DOHH2 (cell line): ENCODE results near the gene PATZ1.

Source experiments
- H3F3A ChIP-seq: fragments of 200-600 bp; sonication (generic), shearing (Covaris generic); 2 replicates; pipeline ENCODE4 v1.6.0; 2016; ENCODE audit warnings: antibody characterized with exemption, mild to moderate bottlenecking; ENCODE audit not compliant: control insufficient read depth, insufficient read depth
- H3K27ac ChIP-seq: fragments of 200-600 bp; sonication (generic); 2 replicates; pipeline ENCODE4 v1.5.1; 2014; ENCODE audit warnings: low read depth, mild to moderate bottlenecking, low read length, moderate library complexity
- H3K27me3 ChIP-seq: fragments of 200-600 bp; sonication (generic); 2 replicates; pipeline ENCODE4 v1.6.1; 2014; ENCODE audit warnings: mild to moderate bottlenecking, low read length, mixed read lengths; ENCODE audit not compliant: control insufficient read depth
- H3K36me3 ChIP-seq: fragments of 200-600 bp; sonication (generic); 2 replicates; pipeline ENCODE4 v1.6.1; 2014; ENCODE audit warnings: mild to moderate bottlenecking, low read length, moderate library complexity, mixed read lengths; ENCODE audit not compliant: control insufficient read depth
- H3K4me1 ChIP-seq: fragments of 200-600 bp; sonication (generic); 2 replicates; pipeline ENCODE4 v1.6.1; 2014; ENCODE audit warnings: mild to moderate bottlenecking, low read length, mixed read lengths; ENCODE audit not compliant: control insufficient read depth
- H3K4me2 ChIP-seq: fragments of 200-600 bp; sonication (generic); 2 replicates; pipeline ENCODE4 v1.6.0; 2014; ENCODE audit warnings: mild to moderate bottlenecking, low read length, moderate library complexity
- H3K4me3 ChIP-seq: fragments of 200-600 bp; sonication (generic); 2 replicates; pipeline ENCODE4 v1.5.1; 2014; ENCODE audit warnings: mild to moderate bottlenecking, low read length, mixed read lengths
- H3K79me2 ChIP-seq: fragments of 200-600 bp; sonication (generic); 2 replicates; pipeline ENCODE4 v1.6.1; 2014; ENCODE audit warnings: mild to moderate bottlenecking, low read length, mixed read lengths; ENCODE audit not compliant: control insufficient read depth
- H3K9me2 ChIP-seq: fragments of 200-600 bp; sonication (generic); replicated peaks from 2 replicates; pipeline ENCODE4 v1.6.1; 2014; ENCODE audit warnings: mild to moderate bottlenecking, low read length, mixed read lengths; ENCODE audit not compliant: control insufficient read depth
- H3K9me3 ChIP-seq: fragments of 200-600 bp; sonication (generic); 2 replicates; pipeline ENCODE4 v1.6.1; 2014; ENCODE audit warnings: antibody characterized with exemption, low read length, mixed read lengths; ENCODE audit not compliant: control insufficient read depth, insufficient read depth
- H4K20me1 ChIP-seq: fragments of 200-600 bp; sonication (generic); 2 replicates; pipeline ENCODE4 v1.6.0; 2014; ENCODE audit warnings: low read depth, mild to moderate bottlenecking, antibody characterized with exemption, low read length, moderate library complexity; ENCODE audit not compliant: control insufficient read depth, insufficient read depth
- EZH2phosphoT487 ChIP-seq: fragments of 200-600 bp; sonication (generic); IDR thresholded peaks from 2 replicates; pipeline ENCODE4 v1.6.1; 2017; ENCODE audit warnings: borderline replicate concordance, mild to moderate bottlenecking, antibody characterized with exemption, low read length, moderate library complexity, mixed read lengths
- TF ChIP-seq, protein P1 (sequence below): fragments of 200-600 bp; sonication (generic); IDR thresholded peaks from one replicate; pipeline ENCODE4 v1.5.1; 2014; ENCODE audit warnings: antibody characterized with exemption, mild to moderate bottlenecking, low read depth, low read length; ENCODE audit not compliant: poor library complexity, severe bottlenecking

PATZ1 gene

DNA sequence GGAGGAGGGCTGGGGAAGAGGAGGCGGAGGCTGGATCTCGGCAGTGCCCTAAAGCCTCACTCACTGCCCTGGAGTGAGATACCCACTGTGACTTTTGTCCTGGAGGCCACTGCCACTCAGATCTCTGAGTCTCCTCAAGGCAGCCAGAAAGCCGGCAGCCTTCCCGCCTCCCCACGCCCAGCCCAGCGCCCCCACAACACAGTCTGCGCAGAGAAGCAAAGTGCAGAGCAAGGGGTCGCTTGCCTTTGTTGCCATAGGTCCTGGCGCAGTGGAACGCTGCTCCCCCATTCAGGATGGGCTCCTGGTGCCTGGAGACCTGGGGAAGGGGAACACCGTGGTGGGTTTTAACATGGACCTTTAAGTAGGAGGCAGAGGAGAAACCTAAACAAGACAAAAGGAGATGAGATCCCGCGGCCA is 17.6 kb downstream of the PATZ1 start:
- Histone ChIP-seq H3K4me1 (no peaks in the 10 kb centered on the region), H3K4me3 (no peak overlapping the region), H3K36me3 (peaks cover 94% of the 10 kb centered on the region), H4K20me1 (no peaks in the 10 kb centered on the region), H3K79me2 (peaks cover 25% of the 10 kb centered on the region), H3K9me2 (no peaks in the 10 kb centered on the region), H3K4me2 (no peak overlapping the region), H3F3A (peaks cover 4% of the 10 kb centered on the region; the same call in 1 of the 2 replicates), H3K27me3 (no peaks in the 10 kb centered on the region), H3K27ac (no peak overlapping the region), H3K9me3 (no peaks in the 10 kb centered on the region)
- TF ChIP-seq, protein P1, sequence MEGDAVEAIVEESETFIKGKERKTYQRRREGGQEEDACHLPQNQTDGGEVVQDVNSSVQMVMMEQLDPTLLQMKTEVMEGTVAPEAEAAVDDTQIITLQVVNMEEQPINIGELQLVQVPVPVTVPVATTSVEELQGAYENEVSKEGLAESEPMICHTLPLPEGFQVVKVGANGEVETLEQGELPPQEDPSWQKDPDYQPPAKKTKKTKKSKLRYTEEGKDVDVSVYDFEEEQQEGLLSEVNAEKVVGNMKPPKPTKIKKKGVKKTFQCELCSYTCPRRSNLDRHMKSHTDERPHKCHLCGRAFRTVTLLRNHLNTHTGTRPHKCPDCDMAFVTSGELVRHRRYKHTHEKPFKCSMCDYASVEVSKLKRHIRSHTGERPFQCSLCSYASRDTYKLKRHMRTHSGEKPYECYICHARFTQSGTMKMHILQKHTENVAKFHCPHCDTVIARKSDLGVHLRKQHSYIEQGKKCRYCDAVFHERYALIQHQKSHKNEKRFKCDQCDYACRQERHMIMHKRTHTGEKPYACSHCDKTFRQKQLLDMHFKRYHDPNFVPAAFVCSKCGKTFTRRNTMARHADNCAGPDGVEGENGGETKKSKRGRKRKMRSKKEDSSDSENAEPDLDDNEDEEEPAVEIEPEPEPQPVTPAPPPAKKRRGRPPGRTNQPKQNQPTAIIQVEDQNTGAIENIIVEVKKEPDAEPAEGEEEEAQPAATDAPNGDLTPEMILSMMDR: no peak
- no peak for TF ChIP-seq EZH2phosphoT487

DNA sequence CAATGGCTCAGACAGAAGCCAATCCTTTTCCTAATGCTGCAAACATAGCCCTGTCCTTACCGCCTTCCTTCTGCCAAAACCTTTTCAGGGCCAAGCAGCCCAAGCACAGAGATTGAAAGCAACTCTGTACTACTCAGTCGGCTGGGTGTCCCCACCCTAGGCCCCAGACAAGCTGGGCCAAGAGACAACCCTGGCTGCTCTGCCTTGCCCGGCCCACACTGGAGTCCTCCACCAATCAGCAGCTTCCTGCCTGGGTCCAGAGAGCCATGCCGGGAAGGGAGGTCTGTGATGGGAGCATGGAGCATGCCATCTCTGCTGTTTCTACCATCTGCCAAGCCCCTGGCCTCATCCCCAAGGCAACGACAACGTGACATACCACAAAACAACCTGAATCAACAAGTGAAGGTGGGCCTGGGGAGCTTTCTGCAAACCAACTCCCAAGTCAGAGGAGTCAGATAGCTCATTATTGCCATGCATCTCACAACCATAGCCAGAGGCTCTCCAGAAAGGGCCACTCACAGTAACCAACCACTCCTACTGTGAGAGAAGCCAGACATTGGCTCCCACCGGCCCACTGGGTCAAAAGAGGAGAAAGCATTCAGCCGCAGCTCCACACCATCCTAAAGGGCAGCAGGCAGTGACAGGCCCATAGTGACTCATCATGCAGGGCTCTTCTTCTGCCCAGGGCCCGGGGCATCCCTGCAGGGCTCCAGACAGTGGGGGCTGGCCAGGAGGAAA is 18.2 kb downstream of the PATZ1 start:
- Histone ChIP-seq H3K27ac (no peak overlapping the region), H4K20me1 (no peaks in the 10 kb centered on the region), H3F3A (peaks cover 4% of the 10 kb centered on the region; the same call in 1 of the 2 replicates), H3K27me3 (no peaks in the 10 kb centered on the region), H3K4me3 (no peak overlapping the region), H3K4me2 (no peak overlapping the region), H3K36me3 (peaks cover 88% of the 10 kb centered on the region), H3K9me3 (no peaks in the 10 kb centered on the region), H3K4me1 (no peaks in the 10 kb centered on the region), H3K9me2 (no peaks in the 10 kb centered on the region), H3K79me2 (peaks cover 20% of the 10 kb centered on the region)
- TF ChIP-seq, protein P1: no peak
- no peak for TF ChIP-seq EZH2phosphoT487

DNA sequence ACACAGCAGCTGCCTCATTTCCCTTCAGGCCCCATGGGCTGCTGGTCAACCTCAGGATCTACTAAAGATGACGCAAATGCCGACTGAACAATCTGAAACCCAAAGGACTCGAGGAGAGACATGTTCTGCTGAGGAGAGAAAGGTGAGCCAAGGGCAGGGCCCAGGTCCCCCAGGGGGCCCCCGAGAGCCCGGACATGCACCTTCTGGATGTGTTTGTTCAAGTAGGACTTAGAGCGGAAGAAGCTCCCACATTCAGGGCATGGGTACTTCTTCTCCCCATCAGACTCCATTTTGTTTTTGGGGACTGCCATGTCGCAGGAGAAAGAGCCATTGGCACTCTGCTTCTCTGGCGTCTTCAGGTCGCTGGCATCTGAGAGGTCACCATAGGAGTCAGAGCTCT is 19.3 kb downstream of the PATZ1 start:
- no peaks in the 10 kb centered on the region for H3K4me1 ChIP-seq
- H3K36me3 ChIP-seq: peaks cover 83% of the 10 kb centered on the region
- no peaks in the 10 kb centered on the region for H3K9me3 ChIP-seq
- H3K4me2 ChIP-seq: no peak overlapping the region
- H3F3A ChIP-seq: peaks cover 4% of the 10 kb centered on the region; the same call in 1 of the 2 replicates
- H4K20me1 ChIP-seq: no peaks in the 10 kb centered on the region
- no peaks in the 10 kb centered on the region for H3K27me3 ChIP-seq
- H3K9me2 ChIP-seq: no peaks in the 10 kb centered on the region
- H3K4me3 ChIP-seq: no peak overlapping the region
- H3K27ac ChIP-seq: no peak overlapping the region
- TF ChIP-seq, protein P1: no peak
- peaks cover 11% of the 10 kb centered on the region for H3K79me2 ChIP-seq
